ENCODE measurements around the gene DDR2. TPM values are rescaled to one million over a fixed set of nuclear protein-coding genes. Genes with fewer than 3 reads are reported as not detected.

Gene DDR2
- total and polyA plus RNA-seq, 8 donors, result 1.4 to 14.6 (median 3.3) TPM

DNA sequence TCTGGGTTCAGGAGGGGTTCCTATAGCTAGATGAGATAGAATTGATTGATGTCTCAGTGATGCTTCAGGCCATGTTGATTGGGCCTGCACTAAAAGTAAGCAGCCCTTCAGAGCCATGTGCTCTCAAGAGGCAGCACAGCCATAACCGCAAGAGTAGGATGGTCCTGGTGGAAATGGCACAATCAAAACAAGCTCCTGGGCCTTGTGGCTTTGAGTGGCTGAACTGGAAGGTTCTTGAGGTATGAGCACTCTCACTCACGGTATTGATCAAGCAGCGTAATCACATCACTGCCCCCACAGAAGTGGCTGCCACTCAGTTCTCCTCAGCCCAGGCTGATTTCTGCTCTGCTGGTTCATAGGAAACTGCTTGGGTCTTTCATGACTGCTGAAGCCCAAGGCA lies 76.0 kb downstream of the DDR2 start:
- Histone ChIP-seq H3K4me3 (no peak overlapping the region), H3K4me1 (peaks cover 0 to 19% (median 8%) of the 10 kb centered on the region in 3 donors), H3K9me3 (no peaks in the 10 kb centered on the region), H3K27ac (no peak overlapping the region), H3K27me3 (no peaks in the 10 kb centered on the region), H3K36me3 (no peaks in the 10 kb centered on the region)
- ATAC-seq (no peak), FAIRE-seq (no peak), DNase-seq (no peak)
- intact Hi-C loops (cut with DNase I), result no loop called here
- TF ChIP-seq, protein P1, sequence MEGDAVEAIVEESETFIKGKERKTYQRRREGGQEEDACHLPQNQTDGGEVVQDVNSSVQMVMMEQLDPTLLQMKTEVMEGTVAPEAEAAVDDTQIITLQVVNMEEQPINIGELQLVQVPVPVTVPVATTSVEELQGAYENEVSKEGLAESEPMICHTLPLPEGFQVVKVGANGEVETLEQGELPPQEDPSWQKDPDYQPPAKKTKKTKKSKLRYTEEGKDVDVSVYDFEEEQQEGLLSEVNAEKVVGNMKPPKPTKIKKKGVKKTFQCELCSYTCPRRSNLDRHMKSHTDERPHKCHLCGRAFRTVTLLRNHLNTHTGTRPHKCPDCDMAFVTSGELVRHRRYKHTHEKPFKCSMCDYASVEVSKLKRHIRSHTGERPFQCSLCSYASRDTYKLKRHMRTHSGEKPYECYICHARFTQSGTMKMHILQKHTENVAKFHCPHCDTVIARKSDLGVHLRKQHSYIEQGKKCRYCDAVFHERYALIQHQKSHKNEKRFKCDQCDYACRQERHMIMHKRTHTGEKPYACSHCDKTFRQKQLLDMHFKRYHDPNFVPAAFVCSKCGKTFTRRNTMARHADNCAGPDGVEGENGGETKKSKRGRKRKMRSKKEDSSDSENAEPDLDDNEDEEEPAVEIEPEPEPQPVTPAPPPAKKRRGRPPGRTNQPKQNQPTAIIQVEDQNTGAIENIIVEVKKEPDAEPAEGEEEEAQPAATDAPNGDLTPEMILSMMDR (IDR thresholded peaks at IDR 0.05), result no peak
- WGBS, 2 donors, result 83 to 100% methylated on average over 3 of the region's 3 CpGs

DNA sequence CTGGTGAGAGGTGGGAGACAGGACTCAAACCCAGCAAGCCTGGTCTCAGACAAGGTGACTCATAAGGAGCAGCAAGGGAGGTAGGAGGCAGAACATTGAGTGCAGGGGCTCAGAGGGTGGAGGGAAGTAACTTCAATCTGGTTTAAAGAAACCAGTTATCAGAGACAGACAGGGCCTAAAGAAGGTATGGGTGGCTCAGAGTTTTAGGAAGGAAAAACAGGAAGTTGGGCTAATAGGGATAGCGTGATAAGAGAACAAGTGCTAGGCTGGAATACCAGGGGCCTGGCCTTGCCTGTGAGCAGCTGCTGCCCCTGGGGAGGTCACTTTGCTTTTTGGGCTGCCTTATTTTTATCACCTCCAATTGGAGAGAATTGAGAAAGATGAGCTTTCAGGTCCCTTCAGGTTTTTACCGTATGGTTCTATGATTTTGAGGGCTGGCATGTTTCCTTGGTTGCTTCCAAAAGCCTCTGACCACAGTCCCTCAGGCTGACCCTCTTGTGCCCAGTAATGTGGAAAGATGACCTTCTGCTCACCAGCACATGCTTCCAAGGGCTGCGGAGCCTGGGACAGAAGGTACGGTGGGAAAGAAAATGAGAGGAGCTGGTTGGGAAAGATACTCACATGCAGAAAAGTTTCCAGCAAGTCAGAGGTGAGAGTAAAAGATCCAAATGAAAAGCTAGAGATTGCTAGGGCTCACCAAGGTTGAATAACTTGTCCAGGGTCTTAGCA lies 77.0 kb downstream of the DDR2 start:
- no peak for FAIRE-seq
- no peak for ATAC-seq

DNA sequence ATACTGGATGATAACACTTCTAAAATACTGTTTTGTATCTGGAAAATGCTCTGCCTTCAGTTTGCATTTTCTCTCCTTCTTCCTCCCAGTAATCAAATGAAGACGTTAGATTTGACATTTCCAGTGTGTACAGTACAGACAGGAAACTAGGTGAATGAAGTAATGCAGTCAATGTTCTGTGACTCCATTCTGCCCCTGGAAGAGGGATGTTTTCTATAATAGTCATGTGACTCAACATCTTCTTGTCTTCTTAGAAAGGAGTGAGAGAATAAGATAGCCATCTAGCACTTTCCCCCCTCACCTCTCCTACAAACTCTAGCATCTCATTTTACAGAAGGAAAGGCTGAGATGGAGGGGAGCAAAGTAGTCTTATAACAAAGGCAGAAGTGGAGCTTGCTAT lies 77.6 kb downstream of the DDR2 start:
- no peak for FAIRE-seq

More for the DNA sequence above, 77.0 kb downstream of the DDR2 start:
- DNase-seq, result no peak
- H3K4me3 ChIP-seq, result no peak overlapping the region
- no peaks in the 10 kb centered on the region for H3K9me3 ChIP-seq
- intact Hi-C loops (cut with DNase I), result no loop called here
- no peaks in the 10 kb centered on the region for H3K27me3 ChIP-seq
- 85 to 90% methylated on average over 4 of the region's 4 CpGs for WGBS, 2 donors
- no peak overlapping the region for H3K27ac ChIP-seq
- no peaks in the 10 kb centered on the region for H3K36me3 ChIP-seq
- H3K4me1 ChIP-seq, result peaks cover 0 to 26% (median 8%) of the 10 kb centered on the region in 3 donors
- TF ChIP-seq, protein P1 (IDR thresholded peaks at IDR 0.05), result no peak

DNA sequence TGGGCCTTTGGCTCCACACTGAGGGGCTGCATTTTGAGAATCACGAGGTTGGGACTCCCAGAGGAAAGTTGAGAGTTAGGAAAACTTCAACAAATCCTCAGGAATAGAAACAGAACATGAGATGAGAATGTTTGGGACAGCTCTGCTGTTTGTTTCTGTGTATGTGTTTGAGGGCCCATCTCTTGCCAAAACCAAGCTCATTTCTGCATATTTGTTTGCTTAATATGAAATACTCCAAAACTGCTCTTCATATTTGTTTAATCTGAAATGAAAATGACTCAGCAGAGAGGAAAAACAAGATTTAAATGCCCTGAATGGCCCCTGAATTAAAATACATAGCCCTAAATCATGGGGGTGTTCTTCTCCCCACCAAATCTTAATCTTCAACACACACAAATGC lies 78.1 kb downstream of the DDR2 start:
- Histone ChIP-seq H3K36me3 (no peaks in the 10 kb centered on the region), H3K27me3 (no peaks in the 10 kb centered on the region), H3K4me3 (no peak overlapping the region), H3K4me1 (peaks cover 0 to 26% (median 8%) of the 10 kb centered on the region in 3 donors), H3K9me3 (no peaks in the 10 kb centered on the region), H3K27ac (no peak overlapping the region)
- intact Hi-C loops (cut with DNase I), result no loop called here
- ATAC-seq (peak in 1 of 4 donors; percentile 22), FAIRE-seq (no peak), DNase-seq (no peak)
- TF ChIP-seq, protein P1 (IDR thresholded peaks at IDR 0.05), result no peak
- 71 to 86% methylated on average over 1 of the region's 1 CpG for WGBS, 2 donors

More for the DNA sequence above, 77.6 kb downstream of the DDR2 start:
- 47 to 56% methylated on average over 1 of the region's 1 CpG for WGBS, 2 donors
- no peak overlapping the region for H3K27ac ChIP-seq
- peaks cover 0 to 26% (median 8%) of the 10 kb centered on the region in 3 donors for H3K4me1 ChIP-seq
- no peak overlapping the region for H3K4me3 ChIP-seq
- no peak for DNase-seq
- H3K9me3 ChIP-seq, result no peaks in the 10 kb centered on the region
- no peaks in the 10 kb centered on the region for H3K36me3 ChIP-seq
- intact Hi-C loops (cut with DNase I), result no loop called here
- H3K27me3 ChIP-seq, result no peaks in the 10 kb centered on the region
- no peak for ATAC-seq
- TF ChIP-seq, protein P1 (IDR thresholded peaks at IDR 0.05), result no peak

DNA sequence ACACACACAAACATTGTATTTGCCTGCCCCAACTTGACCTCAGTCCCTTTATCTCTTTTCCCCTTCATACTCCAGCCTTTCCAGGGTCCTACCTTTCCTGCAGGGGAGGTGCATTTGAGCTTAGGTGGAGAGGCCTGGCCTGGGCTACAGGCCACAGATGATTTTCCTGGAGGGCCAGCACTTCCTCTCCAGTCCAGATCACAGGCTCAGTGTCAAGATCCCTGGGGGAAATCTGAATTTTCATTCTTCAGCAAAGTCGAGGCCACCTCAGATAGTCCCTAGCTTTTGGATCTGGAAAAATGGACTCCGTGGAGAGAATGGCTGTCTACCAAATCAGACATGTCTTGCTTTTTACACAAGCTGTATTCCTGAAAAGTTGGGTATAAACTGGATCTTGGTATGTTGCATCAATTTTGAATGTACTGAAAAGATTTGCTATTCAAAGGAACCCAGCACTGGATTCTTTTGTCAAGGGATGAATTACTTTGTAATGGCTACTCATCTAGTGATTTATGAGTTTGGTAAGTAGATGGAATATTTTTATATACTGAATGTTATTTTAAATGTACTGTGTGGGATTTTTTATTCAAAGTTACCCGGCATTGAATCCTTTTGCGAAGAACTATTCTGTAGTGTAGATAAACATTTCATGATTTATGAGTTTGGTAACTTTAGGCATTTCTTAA lies 78.7 kb downstream of the DDR2 start:
- 76 to 77% methylated on average over 4 of the region's 4 CpGs for WGBS, 2 donors
- Histone ChIP-seq H3K27me3 (no peaks in the 10 kb centered on the region), H3K36me3 (no peaks in the 10 kb centered on the region), H3K27ac (no peak overlapping the region), H3K9me3 (no peaks in the 10 kb centered on the region), H3K4me3 (no peak overlapping the region), H3K4me1 (peaks cover 0 to 26% (median 8%) of the 10 kb centered on the region in 3 donors)
- TF ChIP-seq, protein P1 (IDR thresholded peaks at IDR 0.05), result no peak
- DNase-seq (no peak), ATAC-seq (no peak), FAIRE-seq (no peak)
- intact Hi-C loops (cut with DNase I), result no loop called here

Data from pancreas (tissue), 10 donors.